ENCODE data around the gene PDCD2.

PDCD2 gene

GRCh38 chr6:170545405-170545804 is 39.0 kb downstream of the PDCD2 start:
- no peak overlapping the region for H3K4me3 ChIP-seq (ENCODE audit: low read length)
- no peak for TF ChIP-seq CTCF (conservative IDR thresholded peaks at IDR 0.05; ENCODE audit: low read length)
- DNase-seq (ENCODE audit: low read depth) = no peak

DNA sequence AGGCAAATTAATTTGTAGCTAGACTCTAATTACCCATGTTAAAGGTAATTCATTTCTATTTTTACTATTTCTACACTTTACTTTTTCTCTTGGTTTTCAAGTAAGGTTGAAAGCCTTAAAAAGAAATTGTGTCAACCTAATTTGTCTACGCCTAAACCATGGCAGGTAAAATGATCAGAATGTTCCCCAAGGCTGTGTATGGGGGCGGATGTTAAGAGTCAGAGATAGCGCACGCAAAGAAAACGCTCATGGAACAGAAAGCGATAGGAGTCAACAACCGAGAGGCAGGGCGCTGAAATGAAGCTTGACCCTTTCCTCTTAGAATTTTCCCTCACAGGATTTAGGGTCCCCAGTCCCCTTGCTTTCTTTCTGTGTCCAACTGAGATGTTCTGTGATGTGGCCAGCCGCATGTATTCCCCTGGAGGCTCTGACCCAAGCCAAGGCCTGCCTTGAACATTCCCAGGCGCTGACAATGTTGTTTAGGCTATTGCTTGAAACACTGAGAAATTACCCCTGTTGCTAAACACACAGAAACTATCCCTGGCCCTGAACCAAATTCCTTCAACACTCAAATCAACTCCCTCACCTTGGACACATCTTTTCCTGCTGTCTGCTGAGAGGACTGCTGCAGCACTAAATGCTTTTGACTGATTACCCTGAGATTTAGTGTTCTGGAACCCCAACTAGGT is 42.3 kb downstream of the PDCD2 start:
- TF ChIP-seq CTCF (conservative IDR thresholded peaks at IDR 0.05; ENCODE audit: low read length) = no peak
- no peak overlapping the region for H3K4me3 ChIP-seq (ENCODE audit: low read length)
- DNase-seq (ENCODE audit: low read depth) = peak; percentile 15

DNA sequence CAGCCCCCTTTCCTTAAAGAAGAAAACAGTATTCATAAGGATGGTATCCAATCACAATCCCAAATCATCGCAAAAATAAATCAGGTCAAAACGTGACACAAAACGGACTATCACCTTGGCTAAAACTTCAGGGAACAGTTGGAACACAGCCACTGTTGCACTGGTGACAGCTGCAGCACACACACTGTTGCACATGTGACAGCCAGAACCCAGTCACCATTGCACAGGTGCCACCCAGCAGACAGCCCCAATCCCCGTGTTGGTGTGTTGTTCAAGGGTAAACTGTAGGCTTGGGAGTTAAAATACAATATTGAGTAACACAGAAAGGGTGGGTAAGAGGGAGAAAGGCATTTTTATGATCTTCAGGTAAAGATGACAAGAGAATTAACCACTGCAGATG is 47.1 kb downstream of the PDCD2 start:
- no peak overlapping the region for H3K4me3 ChIP-seq (ENCODE audit: low read length)
- TF ChIP-seq CTCF (conservative IDR thresholded peaks at IDR 0.05; ENCODE audit: low read length) = no peak
- no peak for DNase-seq (ENCODE audit: low read depth)

DNA sequence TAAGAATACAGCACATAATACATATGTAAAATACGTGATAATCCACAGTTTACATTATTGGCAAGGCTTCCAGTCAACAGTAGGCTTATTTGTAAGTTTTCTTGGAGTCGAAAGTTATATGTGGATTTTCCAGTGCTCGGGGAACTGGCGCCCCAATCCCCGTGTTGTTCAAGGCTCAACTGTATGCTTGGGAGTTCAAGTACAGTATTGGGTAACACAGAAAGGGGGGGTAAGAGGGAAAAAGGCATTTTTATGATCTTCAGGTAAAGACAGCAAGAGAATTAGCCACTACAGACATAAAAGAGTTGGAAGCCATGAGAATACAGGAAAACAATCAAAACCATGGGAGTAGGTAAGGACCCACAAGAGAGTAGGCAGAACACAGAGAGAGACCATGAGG is 47.8 kb downstream of the PDCD2 start:
- TF ChIP-seq CTCF (conservative IDR thresholded peaks at IDR 0.05; ENCODE audit: low read length) = no peak
- no peak overlapping the region for H3K4me3 ChIP-seq (ENCODE audit: low read length)
- no peak for DNase-seq (ENCODE audit: low read depth)

DNA sequence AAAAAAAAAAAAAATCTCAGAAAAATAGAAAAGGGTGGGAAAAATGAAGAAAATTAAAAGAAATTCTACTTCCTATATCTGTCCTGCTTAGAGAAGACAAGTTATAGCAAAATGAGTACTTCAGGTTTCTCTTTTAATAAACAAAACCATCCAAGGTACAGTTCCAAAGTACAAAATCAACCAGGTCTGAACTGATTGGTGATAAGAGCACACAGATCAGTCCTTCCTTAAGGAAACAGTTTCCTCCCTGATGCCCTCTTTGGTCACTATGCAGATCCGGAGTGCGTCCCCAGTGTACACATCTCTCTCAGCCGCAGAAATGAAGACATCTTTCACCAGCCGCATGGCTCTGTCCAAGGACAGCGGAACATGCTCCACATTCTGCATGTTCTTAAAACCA is 49.4 kb downstream of the PDCD2 start:
- TF ChIP-seq CTCF (conservative IDR thresholded peaks at IDR 0.05; ENCODE audit: low read length) = no peak
- H3K4me3 ChIP-seq (ENCODE audit: low read length) = no peak overlapping the region
- no peak for DNase-seq (ENCODE audit: low read depth)

GRCh38 chr6:170533792-170534191 is 50.6 kb downstream of the PDCD2 start:
- no peak overlapping the region for H3K4me3 ChIP-seq (ENCODE audit: low read length)
- no peak for TF ChIP-seq CTCF (conservative IDR thresholded peaks at IDR 0.05; ENCODE audit: low read length)
- no peak for DNase-seq (ENCODE audit: low read depth)

DNA sequence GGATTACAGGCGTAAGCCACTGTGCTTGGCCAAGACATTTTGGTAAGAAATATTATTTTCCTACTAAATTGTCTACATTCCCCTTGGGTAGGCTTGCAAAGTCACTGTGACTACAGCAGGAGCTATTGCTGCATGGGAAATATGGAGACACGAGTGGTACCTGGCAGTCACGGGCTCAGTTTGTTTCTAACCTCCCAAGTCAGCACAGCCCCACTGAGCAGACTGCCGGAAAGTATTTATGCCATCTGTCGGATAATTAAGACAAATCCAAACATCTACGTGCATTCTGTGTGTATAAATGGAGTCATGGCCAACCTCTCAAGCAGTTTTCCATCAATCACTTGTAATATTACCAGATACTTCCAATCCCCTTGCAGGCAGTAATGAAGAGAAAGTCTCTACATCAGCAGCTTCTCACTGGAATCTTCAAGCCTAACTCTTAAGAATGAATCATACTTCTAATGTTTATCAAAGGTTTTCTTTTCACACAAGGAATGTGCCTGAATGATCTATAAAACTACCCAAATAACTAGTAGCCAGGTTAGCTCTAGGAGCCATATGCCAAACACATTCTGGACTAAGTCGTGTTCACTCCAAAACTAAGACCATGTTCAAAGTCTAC is 51.5 kb downstream of the PDCD2 start:
- DNase-seq (ENCODE audit: low read depth) = no peak
- no peak overlapping the region for H3K4me3 ChIP-seq (ENCODE audit: low read length)
- TF ChIP-seq CTCF (conservative IDR thresholded peaks at IDR 0.05; ENCODE audit: low read length) = no peak
